HG02610 (cell line): Measurements from ENCODE around the gene DUSP1.

Experiments
- ATAC-seq: cut with Tn5 transposase; IDR thresholded peaks from one replicate; pipeline ENCODE4 v1.9.1; 2021; ENCODE audit warnings: mild to moderate bottlenecking, moderate library complexity; ENCODE audit not compliant: unreplicated experiment

Gene DUSP1

DNA sequence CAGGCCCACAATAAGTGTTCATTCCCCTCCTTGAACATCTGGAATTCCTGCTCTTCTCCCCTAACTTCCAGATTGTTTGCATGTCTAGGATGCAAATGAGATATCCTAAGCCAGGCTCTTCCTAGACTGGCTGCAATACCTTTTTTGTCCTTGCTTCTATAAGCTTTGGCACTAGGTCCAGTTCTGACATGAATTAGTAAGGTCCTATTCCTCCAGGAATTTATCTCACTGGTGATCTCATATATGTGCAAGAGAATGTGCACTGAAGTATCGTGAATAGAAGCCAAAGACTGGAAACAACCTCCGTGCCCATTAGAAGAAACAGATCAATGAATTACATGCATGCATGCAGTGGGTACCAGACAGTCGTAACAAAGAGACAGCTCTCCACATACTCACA lies 25.2 kb downstream of the DUSP1 start:
- no peak for ATAC-seq

DNA sequence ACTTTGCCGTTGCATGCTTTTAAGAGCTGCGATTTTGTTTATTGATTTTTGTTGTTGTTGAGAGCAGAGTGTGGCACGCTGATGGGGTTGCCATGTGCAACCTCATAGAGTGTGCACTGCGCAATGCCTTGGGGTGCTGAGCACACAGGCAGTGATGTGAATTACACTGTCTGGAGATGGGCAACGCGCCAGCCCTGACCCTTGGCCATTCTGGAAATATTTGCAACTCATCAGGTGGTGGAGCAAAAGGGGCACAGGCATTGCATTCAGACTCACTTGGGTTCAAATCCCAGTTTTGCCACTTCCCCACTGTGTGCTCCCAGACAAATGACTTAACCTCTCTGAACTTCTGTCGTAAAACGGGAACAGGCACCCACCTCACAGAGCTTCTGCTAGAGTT lies 25.6 kb downstream of the DUSP1 start:
- ATAC-seq, result no peak

DNA sequence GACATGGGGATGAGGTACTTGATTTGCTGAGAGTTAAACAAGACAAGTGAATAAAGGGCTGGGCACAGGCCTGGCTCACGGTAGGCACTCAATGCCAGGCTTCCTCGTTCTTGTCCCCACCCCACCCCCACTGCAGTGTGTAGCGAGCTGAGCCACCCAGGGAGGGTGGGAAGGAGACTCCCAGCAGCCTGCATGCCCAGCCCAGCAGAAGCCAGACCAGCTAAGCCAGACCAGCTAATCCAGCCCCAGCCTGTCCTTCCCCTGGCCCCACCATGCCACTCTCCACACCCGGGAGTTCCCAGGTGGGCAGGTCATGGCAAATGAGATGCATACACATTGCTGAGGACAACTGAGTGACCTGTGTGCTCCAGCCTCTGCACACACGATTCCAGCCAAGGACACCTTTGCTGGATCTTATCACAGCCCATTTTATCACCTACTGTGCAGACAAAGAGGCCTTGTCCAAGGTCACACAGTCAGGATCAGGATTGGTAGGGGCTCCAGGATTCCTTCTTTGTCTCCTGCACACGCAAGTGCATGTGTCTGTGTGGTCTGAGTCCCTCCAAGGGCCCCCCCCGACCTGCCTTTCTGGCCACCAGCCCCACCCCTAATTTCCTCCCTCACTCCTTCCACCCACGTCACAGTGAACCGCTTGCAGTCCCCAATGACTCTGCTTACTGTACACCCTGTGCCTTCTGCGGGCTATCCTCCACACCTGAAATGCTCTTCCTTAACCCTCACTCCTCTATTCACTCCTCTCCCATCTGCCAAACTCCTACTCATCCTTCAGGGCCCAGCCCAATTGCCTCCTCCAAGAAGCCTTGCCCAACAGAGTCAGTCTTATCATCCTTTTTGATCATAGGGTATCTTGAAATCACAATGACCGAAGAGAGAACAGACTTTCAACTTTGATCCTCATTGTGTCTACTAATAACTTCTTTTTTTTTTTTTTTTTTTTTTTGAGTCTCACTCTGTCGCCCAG lies 26.6 kb downstream of the DUSP1 start:
- no peak for ATAC-seq

DNA sequence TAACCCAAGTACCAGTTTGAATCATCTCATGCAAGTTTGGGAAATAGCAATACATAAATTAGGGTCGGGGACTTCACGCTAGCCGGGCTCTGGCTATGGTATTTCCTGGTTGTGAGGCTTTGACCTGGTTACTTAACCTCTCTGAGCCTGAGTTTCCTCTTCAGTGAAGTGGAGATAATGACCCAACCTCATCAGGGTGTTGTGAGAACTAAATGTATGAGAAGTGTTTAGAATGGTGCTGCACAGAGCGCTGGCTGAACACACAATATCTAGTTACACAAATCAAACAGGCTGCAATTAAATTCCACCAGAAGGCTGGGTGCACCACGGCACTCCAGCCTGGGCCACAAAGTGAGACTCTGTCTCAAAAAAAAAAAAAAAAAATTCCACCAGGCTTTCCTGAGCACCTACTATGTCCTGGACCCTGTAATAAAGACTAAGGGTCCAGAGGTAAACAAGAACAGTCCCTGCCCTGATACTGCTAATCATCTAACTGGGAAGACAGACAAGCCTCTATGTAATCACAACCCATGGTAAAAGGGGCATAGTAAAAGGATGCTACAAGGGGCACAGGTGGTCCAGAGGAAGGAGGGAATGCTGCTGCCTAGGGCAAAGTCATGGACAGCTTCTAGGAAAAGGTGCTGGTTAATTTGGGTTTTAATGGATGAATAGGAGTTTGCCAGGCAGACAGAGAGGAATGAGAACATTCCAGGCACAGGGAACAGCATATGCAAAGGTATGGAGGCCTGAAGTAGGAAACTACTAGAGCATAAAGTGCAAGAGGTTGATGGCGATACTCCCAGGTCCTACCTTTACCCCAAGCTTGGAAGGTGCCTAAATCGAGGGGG lies 27.7 kb downstream of the DUSP1 start:
- ATAC-seq, result no peak

DNA sequence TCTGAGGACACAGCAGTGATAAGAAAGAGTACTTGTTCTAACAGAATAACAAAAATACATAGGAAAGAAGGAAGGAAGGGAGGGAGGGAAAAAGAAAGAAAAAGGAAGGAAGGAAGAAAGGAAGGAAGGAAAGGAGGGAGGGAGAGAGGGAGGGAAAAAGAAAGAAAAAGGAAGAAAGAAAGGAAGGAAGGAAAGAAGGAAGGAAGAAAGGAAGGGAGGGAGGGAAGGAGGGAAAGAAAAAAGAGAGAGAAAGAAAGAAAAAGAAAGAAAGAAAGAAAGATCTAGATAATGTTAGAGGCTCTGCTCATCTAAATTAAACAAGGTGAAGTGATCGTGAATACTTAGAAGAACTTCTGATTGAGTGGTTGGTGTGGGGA lies 29.8 kb downstream of the DUSP1 start:
- no peak for ATAC-seq

DNA sequence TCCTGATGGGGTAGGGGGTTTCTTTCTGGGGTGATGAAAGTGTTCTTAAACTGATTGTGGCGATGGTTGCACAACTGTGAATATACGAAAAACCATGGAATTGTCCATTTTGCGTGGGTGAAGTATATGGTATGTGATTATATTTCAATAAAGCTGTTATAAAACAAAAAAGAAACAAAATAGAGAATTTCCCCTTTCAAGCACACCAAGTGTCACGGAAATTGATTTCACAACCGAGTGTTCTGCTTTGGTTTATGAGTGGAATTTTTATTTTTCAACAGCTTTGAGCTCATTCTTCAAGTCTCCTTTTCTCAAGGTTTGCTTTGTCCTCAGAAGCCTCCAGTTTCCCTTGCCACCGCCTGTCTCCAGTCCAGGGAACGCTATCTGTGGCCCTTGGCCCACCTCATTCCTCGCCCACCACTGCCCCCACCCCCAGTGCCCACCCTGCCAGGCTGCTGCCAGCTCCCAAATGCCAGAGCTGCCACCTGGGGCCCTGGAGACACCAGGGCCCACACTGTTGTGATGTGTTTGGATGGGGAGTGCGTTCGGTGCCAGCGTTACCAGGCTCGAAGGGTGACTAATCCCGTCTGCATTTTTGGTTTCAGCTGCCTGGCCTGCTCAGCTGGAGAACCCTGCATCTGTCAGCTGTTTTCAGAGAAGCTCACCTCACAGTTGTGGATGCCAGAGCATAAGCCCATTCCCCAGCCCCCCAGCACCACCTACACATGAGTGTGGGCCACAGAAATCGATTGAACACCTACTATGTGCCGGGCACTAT lies 30.4 kb downstream of the DUSP1 start:
- no peak for ATAC-seq

DNA sequence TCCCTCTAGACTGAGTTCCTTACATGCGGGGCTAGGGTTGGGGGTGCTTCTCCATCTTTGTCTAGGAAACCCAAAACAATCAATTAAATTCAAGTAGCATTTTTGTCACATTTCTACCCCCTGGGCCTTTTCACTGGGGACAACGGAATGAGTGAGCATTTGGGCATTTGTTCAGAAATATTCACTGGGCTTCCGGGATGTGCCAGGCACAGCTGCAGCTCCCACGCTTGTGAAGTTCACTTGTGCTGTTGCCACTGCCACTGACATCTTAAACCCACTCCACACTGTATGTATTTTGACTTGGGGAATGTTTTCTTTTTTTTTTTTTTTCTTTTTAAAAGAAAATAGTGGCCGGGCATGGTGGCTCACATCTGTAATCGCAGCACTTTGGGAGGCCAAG lies 31.6 kb downstream of the DUSP1 start:
- no peak for ATAC-seq

DNA sequence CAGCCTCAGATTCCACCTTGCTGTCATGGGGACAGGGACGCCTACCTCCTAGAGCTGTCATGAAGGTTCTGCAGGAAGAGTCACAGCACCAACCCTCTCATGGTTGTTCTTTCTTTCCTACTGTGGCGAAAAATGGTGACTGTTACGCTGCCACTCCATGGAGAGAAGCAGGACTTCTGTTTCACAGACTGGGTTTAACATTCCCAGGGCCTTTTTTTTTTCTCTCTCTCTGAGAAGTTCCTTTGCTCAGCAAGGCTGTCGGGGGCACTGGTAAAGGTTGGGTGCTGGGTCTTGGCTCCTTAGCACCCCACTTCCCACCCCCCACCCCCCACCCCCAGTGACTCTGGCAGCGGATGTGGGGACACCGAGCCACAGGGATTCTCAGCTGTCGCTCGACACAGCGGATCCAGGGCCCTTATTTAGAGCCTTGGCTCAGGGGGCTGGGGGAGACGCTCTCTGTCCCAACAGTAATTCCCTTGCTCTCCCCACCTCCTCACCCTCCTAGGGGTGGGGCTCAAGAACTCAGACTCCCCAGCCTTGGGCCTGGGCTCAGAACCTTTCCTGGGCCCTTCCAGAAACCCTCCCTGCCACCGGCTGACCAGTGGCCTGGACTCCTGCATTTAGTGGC lies 34.4 kb downstream of the DUSP1 start:
- ATAC-seq, result no peak

DNA sequence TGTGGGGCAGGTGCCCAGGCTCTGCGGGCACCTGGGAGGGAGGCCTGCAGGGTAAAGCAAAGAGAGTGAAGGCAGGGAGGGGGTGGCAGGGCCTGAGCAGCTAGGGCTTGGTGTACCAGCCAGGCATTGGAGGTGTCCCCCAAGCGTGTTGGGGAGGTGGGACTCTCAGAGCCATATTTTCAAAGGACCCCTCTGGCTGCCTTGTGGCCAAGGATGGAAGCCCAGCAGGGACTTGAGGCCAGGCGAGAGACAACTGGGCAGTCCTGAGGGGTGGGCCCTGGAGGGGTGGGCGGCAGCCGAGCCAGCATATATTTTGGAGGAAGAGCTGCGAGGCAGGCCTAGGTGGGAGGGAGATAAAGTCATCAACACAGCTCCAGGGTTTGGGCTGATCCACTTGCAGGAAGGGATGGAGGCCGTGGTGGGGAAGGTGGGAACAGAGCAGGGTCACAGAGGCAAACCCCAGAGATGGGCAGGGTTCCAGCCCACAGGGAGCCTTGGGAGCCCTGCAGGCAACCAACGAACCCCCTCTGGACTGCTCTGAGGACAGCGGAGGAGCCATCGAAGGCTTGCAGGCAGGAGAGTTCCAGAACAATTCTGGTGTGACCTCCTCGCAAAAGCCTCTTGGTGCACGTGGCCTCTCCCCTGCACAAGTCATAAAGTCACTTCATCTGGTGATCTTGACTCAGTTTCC lies 35.7 kb downstream of the DUSP1 start:
- ATAC-seq, result no peak

DNA sequence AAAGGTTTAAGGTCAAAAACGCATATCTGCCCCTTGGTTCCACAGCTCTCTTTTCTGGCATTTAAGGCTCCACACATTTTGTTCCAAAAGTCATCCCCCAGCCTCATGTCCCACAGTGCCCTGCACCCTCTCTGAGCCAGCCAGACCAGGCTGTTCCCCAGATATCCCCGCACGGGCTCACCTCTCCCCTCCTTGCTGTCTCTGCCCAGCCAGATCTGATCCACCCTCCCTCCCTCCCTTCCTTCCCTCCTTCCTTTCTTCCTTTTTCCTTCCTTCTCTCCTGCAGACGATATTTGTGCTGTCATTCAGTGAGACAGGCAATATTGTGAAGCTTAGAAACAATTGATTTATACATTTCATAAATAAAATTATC lies 37.0 kb downstream of the DUSP1 start:
- ATAC-seq, result no peak

DNA sequence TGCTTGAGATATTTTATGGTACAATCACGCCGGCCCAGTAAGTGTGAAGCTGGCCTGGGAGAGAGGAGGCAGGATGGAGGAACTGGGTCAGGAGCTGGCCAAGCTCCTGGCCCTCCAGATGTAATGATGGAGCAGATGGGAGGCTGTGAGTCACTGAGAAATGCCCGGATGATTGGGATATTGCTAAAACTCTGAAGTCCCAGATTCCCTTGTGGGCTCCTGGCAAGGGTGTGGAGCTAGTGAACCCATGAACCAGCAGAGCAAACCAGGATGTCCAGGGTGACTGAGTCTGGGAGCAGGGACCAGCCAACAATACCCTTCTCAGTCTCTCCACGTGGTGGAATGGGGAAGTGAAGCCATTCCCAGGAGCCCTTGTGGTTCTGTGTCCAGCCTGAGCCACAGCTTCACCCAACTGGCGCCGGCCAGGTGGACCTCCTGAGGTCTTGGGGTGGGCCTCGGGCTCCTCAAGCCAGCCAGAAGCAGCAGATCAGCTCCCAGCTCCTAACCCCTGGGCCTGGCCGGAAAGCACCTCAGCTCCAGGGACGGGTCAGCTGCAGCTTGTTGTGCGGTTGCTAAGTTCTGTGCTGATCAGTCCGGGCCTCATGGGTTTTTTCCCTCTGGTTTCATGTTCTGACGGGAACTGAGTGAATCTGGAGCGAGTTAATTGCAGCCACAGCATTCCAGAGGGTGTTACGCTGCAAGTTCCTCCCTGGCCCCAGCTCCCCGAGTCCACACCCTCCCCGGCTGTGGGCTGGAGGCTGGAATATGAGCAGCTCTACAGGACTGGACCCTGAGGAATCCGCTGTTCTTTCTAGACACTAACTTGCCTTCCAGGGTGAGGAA lies 37.6 kb downstream of the DUSP1 start:
- ATAC-seq, result no peak

DNA sequence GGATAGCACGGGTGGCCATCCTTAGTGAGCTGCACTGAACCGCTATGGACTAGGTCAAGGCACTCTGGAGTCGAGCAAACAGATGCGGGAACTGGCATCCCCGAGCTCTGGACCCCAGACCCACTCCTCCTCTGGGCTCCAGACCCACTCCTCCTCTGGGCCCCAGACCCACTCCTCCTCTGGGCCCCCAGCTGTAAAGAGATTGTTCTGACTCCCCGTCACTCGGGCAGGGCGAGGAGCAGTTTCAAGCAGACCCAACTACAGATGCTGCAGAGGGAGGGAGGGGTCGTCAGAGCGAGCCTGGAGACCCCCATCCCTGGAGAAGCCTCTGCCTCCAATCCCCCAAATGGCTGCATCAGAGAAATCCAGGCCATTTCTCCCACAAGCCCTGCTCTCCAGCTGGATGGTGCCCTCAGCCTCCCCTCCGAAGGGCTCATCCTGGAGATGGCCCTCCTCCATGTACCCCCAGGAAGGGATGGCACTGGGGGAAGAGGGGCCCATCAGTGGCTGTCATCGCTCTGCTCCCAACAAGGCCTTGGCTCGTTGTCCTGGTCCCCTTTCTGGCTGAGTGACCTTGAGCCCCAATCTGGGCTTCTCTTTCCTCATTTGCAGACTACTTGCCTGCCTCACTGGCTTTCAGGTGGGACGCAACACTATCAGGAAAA lies 38.7 kb downstream of the DUSP1 start:
- ATAC-seq, result no peak

DNA sequence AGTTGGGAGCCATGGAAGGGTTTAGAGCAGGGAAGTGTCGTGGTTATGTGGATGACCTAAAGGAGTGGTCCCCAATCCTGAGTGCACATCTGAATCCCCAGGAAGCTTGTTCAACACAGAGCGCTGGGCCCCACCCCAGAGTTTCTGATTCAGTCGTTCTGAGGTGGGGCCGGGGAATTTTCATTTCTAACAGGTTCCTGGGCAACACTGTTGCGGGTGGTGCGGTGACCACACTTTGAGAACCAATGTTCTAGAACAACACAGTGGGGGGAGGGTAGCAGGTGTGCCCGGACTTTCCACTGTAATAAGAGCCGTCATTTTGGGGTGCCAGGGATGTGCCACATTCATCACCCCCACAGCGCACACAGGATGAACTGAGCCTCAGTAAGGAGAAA lies 39.3 kb downstream of the DUSP1 start:
- no peak for ATAC-seq

DNA sequence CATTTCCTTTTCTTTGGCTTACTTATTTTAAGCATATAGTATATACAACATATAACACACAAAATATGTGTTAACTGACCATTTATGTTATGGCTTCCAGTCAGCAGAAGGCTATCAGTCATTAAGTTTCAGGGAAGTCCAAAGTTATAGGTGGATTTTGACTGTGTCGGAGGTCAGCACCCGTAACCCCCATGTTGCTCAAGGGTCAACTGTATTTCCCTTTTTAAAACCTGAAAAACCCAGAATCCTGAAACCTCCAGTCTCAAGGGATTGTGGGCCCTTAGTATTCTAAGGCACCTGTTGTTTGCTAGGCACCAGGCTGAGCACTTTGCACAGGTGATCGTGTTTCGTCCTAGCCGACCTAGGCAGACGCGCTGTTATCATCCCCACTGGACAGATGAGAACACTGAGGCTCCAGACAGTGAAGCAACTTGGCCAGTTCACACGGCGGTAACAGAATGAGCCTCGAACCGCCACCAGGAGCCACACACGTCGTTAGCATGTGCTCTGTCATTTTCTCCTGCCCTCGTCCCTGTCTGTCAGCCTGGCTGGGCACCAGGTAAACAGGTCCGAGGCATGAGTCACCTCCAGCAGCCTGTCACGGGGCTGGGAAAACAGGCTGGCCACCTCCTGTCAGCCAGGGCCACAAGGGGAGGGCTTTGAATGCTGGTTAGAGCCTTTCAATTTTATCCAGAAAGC lies 39.9 kb downstream of the DUSP1 start:
- ATAC-seq, result no peak

DNA sequence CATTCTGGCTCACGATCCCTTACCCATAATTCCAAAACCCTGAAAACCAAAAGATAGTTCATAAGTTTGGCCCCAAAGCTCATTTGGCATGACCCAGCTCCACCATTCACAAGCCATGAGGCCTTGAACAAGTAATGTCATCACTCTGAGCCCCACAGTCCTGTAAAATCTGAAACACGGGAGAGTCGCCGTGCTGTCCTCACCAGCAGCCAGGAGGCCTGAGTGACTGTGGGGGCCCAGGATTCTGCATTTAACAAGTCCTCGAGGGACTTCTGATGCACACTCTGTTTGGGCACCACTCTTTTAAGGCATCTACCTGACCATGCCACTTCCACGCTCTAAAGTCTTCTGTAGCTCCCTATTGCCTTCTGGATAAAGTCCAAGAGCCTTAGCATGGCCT lies 40.8 kb downstream of the DUSP1 start:
- ATAC-seq, result no peak

DNA sequence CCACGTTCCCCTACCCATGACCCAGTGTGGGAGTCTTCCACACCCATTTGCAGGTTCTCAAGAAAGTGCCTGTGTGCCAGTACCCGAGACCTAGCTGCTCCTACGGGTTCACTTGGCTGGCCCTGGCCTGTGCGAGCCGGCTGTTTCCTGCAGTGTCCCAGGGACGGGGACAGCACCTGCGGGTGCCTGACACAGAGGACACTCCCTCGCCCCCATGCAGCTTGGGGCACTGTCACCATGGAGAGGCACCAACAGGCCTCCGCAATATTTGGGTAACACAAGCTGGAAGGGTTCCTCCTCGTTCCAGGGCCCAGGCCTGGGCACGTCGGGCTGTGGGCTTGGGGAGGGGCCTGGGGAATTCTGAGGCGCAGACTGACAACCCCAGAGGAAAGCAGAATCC lies 41.4 kb downstream of the DUSP1 start:
- no peak for ATAC-seq

DNA sequence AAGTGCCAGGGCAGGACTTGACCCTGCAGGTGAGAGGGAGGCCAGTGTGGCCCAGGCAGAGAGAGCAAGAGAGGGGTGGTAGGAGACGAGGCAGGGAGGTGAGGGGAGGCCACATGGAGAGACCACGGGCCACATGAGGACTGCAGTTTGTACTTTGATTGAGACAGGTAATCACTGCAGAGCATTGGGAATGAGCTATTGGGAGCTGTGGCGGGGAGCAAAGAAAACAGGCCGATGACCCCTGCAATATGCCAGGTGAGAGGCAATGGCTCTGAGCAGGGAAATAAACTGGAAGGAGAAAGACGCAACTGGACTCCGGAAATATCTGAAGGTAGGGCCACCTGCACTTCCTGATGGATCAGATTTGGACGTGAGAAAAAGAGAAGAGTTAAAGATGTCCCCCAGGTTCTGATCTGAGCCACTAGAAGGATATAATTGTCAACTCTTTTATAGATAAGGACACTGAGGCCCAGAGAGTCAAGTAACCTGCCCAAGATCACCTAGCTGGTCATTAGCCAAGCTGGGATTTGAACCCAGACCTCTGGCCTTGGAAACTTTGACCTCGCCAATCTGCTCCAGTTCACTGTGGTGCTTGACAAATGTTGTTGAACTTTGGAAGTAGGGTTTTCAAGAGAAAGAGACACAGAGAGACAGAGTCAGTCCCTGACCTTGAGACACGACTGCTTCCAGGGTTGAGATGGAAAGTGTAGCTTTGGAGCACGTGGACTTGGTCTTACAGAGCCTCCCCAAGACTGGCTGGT lies 42.3 kb downstream of the DUSP1 start:
- ATAC-seq, result no peak
